Measurements from ENCODE around the gene RAB3C.

RAB3C gene

DNA sequence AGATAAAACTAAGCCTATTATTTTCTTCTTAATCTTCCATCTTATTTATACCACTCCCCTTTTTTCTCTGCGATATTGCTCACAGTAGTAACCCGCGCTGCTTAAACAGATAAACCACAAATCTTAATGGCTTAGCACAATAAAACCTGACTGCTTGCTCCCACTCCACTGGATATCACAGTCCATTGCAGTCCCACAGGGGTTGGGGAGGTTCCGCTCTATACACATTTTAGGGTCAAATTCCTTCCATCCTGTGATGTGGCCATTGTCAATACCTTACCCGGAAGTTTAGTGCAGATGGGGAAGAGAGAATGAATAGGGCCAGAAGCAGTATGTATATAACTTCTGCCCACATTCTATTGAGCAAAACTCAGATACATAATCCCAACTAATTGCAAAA is 193.7 kb downstream of the RAB3C start:
- Histone ChIP-seq H3K27me3 (ENCODE audit: low read depth, low read length) (no peaks in the 10 kb centered on the region), H3K27ac (ENCODE audit: low read length) (no peak overlapping the region), H2AFZ (ENCODE audit: low read depth, low read length) (no peak overlapping the region), H3K9ac (ENCODE audit: low read length) (no peak overlapping the region), H3K9me3 (ENCODE audit: insufficient read depth, low read length) (no peaks in the 10 kb centered on the region), H3K4me2 (ENCODE audit: low read length) (no peak overlapping the region), H3K36me3 (replicated peaks; ENCODE audit: low read depth, low read length) (no peaks in the 10 kb centered on the region), H3K4me3 (ENCODE audit: low read length) (no peak overlapping the region), H4K20me1 (ENCODE audit: insufficient read depth, low read length) (no peaks in the 10 kb centered on the region), H3K79me2 (ENCODE audit: low read length) (no peaks in the 10 kb centered on the region), H3K4me1 (ENCODE audit: low read length) (0 out of 2 replicates have a peak, but pooled peaks cover 2% of the 10 kb centered on the region)
- TF ChIP-seq EZH2phosphoT487 (IDR thresholded peaks at IDR 0.05; ENCODE audit: low read depth): no peak
- TF ChIP-seq, protein P1, sequence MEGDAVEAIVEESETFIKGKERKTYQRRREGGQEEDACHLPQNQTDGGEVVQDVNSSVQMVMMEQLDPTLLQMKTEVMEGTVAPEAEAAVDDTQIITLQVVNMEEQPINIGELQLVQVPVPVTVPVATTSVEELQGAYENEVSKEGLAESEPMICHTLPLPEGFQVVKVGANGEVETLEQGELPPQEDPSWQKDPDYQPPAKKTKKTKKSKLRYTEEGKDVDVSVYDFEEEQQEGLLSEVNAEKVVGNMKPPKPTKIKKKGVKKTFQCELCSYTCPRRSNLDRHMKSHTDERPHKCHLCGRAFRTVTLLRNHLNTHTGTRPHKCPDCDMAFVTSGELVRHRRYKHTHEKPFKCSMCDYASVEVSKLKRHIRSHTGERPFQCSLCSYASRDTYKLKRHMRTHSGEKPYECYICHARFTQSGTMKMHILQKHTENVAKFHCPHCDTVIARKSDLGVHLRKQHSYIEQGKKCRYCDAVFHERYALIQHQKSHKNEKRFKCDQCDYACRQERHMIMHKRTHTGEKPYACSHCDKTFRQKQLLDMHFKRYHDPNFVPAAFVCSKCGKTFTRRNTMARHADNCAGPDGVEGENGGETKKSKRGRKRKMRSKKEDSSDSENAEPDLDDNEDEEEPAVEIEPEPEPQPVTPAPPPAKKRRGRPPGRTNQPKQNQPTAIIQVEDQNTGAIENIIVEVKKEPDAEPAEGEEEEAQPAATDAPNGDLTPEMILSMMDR (IDR thresholded peaks at IDR 0.05; ENCODE audit: low read depth, low read length): no peak

DNA sequence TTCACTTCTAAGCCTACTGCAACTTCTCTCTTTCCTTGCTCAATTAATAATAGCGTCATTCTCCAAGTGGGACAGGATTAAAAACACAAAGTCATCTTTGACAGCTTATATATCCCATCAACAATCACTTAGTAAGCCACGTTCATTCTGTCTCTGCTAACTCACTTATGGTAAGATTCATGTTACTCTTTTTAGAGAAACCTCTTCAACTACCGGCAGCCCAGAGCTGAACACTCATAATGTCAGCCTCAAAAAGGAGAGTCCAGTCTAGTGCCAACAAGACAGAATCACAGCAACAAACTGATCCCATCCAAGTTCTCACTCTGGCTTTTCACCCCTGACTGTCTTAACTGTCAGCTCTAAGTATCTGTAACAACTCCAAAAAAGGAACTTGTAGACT is 196.0 kb downstream of the RAB3C start:
- TF ChIP-seq, protein P1 (IDR thresholded peaks at IDR 0.05; ENCODE audit: low read depth, low read length): no peak
- no peak for TF ChIP-seq EZH2phosphoT487 (IDR thresholded peaks at IDR 0.05; ENCODE audit: low read depth)

DNA sequence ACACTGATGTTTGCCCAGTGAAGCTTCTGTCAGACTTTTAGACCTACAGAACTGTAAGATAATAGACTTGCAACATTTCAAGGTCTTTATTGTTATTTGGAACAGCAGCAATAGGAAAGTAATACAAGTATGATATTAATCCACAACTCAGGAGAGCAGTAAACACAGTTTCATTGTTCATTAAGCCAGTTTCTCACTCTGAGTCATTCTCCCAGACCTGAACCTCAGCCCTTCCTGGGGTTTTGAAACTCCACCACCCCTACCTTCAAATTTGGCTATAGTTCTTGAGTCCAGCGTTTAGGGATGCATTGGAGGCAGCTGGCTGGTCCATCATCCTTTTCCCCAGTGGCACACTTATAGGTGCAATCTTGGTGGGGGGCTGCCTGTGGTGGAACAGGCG is 203.2 kb downstream of the RAB3C start:
- Histone ChIP-seq H3K27ac (ENCODE audit: low read length) (no peak overlapping the region), H3K9ac (ENCODE audit: low read length) (no peak overlapping the region), H3K79me2 (ENCODE audit: low read length) (no peaks in the 10 kb centered on the region), H3K4me3 (ENCODE audit: low read length) (no peak overlapping the region), H3K4me2 (ENCODE audit: low read length) (no peak overlapping the region), H4K20me1 (ENCODE audit: insufficient read depth, low read length) (no peaks in the 10 kb centered on the region), H3K4me1 (ENCODE audit: low read length) (no peaks in the 10 kb centered on the region), H3K9me3 (ENCODE audit: insufficient read depth, low read length) (no peaks in the 10 kb centered on the region), H2AFZ (ENCODE audit: low read depth, low read length) (no peak overlapping the region), H3K27me3 (ENCODE audit: low read depth, low read length) (no peaks in the 10 kb centered on the region), H3K36me3 (replicated peaks; ENCODE audit: low read depth, low read length) (no peaks in the 10 kb centered on the region)
- TF ChIP-seq EZH2phosphoT487 (IDR thresholded peaks at IDR 0.05; ENCODE audit: low read depth): no peak
- TF ChIP-seq, protein P1 (IDR thresholded peaks at IDR 0.05; ENCODE audit: low read depth, low read length): no peak

More for the DNA sequence above, 196.0 kb downstream of the RAB3C start:
- no peak overlapping the region for H3K27ac ChIP-seq (ENCODE audit: low read length)
- no peaks in the 10 kb centered on the region for H3K9me3 ChIP-seq (ENCODE audit: insufficient read depth, low read length)
- H3K9ac ChIP-seq (ENCODE audit: low read length): no peak overlapping the region
- 0 out of 2 replicates have a peak, but pooled peaks cover 2% of the 10 kb centered on the region for H3K4me1 ChIP-seq (ENCODE audit: low read length)
- no peaks in the 10 kb centered on the region for H3K79me2 ChIP-seq (ENCODE audit: low read length)
- H4K20me1 ChIP-seq (ENCODE audit: insufficient read depth, low read length): no peaks in the 10 kb centered on the region
- H3K4me3 ChIP-seq (ENCODE audit: low read length): no peak overlapping the region
- H3K4me2 ChIP-seq (ENCODE audit: low read length): no peak overlapping the region
- H3K36me3 ChIP-seq (replicated peaks; ENCODE audit: low read depth, low read length): no peaks in the 10 kb centered on the region
- no peaks in the 10 kb centered on the region for H3K27me3 ChIP-seq (ENCODE audit: low read depth, low read length)
- no peak overlapping the region for H2AFZ ChIP-seq (ENCODE audit: low read depth, low read length)

DNA sequence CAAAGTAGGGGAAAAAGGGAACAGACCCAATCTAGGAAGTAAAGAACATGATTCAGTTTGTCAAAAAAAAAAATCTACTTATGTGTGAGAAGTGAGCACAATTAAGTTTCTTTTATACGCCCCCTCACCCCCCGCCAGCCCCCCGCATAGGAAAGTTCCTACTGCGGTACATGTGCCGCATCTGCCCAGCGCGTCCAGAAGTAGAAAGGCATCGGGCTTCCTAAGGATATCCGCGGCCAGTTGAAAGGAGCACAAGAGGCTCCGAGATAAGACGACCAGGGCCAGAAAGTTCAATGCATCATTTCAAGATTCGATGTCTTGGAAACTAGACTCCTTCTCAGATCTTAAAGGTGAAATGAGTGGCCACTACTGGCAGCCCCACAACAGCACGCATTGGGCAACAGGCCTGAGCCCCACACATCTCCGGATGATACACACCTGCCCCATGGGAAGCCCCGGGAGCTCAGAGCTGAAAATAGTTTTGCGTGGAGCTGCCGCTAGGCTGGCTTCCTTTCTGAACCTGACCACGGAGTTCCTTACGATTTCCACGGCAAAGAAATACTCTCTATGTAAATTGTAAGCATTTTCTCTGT is 203.9 kb downstream of the RAB3C start:
- no peaks in the 10 kb centered on the region for H3K27me3 ChIP-seq (ENCODE audit: low read depth, low read length)
- TF ChIP-seq, protein P1 (IDR thresholded peaks at IDR 0.05; ENCODE audit: low read depth, low read length): no peak
- no peak for TF ChIP-seq EZH2phosphoT487 (IDR thresholded peaks at IDR 0.05; ENCODE audit: low read depth)
- no peaks in the 10 kb centered on the region for H3K4me1 ChIP-seq (ENCODE audit: low read length)
- no peak overlapping the region for H3K9ac ChIP-seq (ENCODE audit: low read length)
- H3K9me3 ChIP-seq (ENCODE audit: insufficient read depth, low read length): no peaks in the 10 kb centered on the region
- no peak overlapping the region for H3K4me3 ChIP-seq (ENCODE audit: low read length)
- H3K4me2 ChIP-seq (ENCODE audit: low read length): no peak overlapping the region
- H3K36me3 ChIP-seq (replicated peaks; ENCODE audit: low read depth, low read length): no peaks in the 10 kb centered on the region
- no peak overlapping the region for H3K27ac ChIP-seq (ENCODE audit: low read length)
- H3K79me2 ChIP-seq (ENCODE audit: low read length): no peaks in the 10 kb centered on the region
- H2AFZ ChIP-seq (ENCODE audit: low read depth, low read length): no peak overlapping the region
- no peaks in the 10 kb centered on the region for H4K20me1 ChIP-seq (ENCODE audit: insufficient read depth, low read length)
